ENCODE data around the gene PCDHB15.

PCDHB15 gene

DNA sequence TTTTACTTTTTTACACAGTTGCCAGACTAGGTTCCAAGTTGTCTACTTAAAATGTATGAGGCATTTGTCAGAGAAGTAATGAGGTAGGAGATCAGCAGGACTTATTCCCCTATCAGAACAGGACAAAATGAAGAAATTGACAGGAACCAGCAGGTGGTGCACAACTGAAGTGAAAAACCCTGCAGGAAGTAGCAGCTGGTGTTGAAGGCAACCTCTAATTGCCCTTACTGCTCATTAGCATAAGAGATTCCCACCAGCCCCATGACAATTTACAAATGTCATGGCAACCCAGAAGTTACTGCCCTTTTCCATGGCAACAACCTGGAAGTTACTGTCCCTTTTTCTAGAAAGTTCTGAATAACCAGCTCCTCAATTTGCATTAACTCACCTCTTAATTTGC is 5.4 kb downstream of the PCDHB15 start:
- no peak for DNase-seq

DNA sequence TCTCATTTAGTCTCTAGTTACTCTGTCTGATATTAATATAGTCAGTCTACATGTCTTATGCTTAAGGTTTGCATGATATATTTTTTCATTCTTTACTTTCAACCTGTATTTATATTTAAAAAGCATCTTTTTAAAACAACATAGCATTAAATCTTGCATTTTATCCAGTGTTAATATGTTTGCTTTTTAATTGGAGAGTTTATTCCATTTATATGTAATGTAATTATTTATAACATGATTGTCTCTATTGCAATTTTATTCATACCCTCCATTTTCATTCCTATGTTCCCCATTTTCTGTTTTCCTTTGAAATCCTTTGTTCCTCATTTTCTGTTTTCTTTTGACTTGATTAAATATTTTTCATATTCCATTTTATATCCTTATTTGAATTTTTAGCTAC is 13.3 kb downstream of the PCDHB15 start:
- DNase-seq, result no peak

DNA sequence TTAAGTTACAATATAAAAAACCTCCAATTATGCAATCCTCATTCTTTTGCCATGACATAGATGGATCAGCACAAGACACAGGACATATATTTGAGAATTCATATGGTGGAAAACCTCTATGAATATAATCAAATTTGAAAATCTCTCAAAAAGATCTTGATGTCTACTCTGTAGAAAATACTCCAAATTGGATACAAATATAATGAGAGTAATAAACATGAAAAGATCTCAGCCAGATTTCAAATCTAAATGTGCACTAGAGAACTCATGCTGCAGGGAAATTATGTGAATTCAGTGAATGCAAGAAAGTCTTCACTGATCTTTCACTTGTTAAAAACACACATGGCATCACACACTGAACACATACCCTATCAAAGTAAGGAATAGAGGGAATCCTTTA is 13.8 kb downstream of the PCDHB15 start:
- no peak for DNase-seq

DNA sequence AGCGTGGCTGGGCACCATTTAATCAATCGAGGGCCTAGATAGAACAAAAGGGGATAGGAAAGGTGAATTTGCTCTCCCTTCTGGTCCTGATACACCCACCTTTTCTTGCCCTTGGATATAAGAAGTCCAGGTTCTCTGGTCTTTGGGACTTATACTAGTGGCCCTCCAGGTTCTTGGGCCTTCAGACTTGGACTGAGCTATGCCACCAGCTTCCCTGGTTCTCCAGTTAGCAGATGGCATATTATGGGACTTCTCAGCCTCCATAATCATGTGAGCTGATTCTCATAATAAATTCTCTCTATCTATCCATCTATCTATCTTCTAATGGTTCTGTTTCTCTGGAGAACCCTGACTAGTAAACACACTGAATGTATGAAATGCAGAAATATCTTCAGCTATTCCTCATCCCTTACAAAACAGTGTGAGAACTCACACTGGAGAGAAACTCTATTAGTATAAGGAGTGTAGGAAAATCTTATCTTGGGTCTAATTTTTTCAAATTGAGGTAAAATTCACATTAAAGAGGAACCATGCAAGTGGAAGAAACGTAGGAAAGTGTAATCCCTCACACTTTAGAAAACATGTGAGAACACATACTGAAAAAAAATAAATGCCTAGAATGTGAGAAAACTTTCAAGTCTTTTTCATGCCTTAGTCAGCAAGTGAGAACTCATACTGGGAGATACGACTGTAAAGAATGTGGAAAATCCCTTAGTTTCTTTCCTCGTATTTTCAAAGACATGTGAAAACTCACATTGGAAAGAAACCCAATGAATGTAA is 15.5 kb downstream of the PCDHB15 start:
- no peak for DNase-seq

DNA sequence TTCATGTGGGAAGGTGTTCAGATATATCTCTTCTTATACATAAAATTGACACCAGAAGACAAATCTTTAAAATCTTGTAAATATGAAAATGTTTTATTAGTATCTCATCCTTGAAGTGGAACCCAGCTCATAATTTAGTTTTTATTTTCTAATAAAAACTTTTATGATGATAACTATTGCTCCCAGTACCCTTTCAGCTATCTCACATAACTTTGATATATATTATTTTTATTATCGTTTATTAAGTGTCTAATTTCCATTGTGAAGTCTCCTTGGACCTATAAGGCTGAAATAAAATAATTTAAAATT is 16.0 kb downstream of the PCDHB15 start:
- no peak for DNase-seq

DNA sequence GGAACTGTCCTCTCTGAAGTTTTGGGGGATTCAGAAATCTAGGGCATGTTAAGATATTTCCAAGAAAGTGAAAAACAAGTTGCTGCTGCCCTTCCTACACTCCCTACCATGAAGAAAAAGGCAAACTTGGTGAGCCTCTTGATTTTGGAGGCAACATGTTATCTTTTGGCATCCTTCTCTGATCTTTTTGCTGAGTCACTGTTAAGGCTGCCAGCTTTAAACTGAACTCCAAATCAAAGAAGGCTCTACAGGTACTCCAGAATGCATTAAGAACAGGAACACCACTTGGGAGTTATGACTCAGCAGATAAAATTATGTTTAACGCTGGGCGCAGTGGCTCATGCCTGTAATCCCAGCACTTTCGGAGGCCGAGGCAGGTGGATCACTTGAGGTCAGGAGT is 24.0 kb downstream of the PCDHB15 start:
- DNase-seq, result no peak

DNA sequence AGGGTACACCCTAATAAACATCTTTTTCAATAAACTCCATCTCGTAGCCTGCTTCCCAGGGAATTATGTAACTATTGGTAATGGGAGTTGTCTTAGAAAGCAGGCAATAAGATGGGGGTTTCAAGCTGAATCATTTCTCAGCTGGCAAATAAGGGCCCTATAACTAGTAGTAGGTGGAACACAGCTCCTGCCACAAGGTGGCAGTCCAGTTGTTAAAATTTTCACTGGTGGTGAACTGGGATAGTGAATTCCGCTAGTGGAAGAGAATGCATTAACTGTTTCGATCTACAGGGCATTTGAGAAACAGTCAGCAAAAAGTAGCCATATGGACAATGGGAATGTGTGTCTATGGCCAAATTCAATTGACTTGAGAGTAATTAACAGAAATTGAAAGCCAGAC is 27.7 kb downstream of the PCDHB15 start:
- DNase-seq, result no peak

DNA sequence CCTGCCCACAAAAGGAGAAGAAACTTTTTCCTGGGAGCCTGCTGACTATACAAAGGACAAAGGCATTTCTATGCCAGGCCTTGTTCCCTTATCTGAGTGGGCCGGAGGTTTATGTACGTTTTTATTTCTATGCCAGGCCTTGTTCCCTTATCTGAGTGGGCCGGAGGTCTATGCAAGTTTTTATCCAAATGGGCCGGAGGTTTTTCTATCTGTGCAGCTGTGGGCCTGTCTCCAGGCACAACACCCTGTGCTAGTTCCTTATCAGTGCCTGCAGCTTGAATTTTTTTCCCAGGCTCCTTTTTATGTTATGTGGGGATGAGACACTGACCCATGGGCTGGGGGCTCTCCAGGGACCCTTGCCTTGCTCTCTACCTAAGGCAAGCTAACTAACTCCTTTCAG is 53.2 kb downstream of the PCDHB15 start:
- no peak for DNase-seq
